SW480 (cell line): ENCODE measurements around the gene FRMD4A.

ENCODE experiments used
- DNase-seq: peaks from one replicate; pipeline ENCODE4 v3.0.0-alpha.2; 2016; ENCODE audit warnings: low spot score

The FRMD4A gene

DNA sequence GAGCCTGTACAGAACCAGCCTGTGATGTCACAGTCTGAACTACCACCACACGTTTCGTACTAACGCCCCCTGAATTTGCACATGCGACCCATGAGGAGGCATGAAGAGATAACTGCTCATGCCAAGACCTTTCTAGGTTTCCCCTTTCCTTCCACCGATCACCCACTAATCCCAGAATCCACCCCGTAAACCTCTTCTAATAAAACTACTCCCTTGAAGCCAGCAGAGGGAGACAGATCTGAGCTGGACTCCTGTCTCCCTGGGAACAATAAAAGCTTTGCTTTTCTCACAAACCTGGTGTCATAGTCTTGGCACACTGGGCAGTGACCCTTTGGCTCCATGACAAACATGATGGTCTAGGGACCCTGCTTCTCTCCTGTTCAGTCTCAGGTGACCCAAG, 144.5 kb downstream of the FRMD4A start:
- peak; percentile 43 for DNase-seq

DNA sequence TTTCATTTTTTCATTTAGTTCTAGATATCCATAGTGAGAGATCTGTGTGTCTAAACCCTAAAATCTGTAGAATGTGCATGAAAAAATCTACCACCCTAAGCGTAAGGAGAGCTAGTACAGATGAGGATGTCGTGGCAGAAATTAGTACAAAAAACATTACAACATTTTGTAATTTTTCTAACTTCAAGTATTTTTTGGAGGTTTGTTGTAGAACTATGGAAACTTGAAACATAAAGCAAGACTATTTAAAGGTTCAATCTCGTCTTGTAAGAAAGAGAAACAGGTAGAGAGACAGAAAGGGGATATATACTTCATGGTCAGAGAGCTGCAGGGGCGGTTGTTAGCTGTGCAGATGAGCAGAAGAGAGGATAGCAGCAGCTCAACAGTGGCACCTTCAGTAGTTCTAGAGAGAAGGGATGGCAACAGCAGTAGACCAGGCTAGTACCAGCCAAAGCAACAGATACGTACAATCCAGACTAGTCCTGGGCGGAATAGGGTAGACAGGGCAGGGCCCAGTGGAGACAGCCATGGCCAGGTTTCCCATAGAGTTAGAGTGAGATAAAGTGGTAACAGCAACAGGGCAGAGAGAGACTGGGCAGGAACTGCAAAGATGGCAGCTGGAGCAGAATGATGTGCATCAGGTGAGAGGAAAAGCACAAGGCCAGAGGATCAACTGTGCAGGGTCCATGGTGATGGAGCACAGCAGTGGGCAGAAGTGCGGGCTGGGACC, 145.2 kb downstream of the FRMD4A start:
- DNase-seq = peak; percentile 98

DNA sequence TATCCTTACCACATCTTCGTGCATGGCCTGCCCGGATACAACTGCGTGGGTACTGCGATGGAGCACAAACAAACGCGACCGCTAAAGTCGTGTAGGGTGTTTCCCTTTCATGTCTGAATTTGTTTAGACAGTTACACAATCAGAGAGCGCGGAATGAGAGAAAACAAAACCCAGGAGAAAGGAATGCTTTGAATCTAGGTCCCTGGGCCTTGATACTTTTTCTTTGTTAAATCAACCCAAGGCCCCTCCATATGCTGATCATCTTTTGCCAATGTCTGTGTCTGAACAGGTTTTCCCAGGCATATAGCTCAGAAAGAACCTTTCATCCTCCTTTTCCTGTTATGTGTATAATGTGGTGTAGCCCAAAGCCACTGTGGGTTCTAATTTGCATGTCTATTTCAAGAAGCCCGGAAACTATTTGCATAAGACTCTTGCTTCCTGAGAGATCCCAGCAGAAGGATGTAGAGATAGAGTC, 145.8 kb downstream of the FRMD4A start:
- peak; percentile 91 for DNase-seq

DNA sequence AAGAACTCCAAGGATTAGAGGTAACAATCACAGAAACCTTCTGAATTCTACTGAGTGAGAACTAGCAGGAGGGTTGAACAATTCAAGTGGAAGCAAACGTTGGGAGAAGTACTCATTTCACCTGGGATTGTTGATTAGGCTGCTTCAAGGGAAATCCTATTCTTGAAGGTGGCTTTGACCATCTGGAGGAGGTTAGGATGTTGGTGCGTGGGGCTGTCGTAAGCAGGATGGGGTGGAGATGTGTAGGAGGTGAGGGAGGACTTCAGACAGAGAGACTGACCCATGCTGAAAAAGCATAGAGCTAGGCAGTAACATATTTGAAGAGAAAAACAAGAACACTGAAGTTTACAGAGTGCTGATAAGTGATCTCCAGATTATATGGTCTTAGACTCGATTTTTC, 147.9 kb downstream of the FRMD4A start:
- DNase-seq = no peak

DNA sequence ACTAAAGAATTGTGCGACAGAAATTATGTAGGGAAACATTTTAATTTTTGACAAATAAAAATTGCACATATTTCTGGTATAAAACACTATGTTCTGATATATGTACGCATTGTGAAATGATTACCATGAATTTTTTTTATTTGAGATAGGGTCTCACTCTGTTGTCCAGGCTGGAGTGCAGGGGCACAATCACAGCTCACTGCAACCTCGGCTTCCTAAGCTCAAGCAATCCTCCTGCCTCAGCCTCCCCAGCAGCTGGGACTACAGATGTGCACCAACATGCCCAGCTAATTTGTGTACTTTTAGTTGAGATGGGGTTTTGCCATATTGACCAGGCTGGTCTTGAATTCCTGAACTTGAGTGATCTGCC, 149.2 kb downstream of the FRMD4A start:
- DNase-seq = no peak

DNA sequence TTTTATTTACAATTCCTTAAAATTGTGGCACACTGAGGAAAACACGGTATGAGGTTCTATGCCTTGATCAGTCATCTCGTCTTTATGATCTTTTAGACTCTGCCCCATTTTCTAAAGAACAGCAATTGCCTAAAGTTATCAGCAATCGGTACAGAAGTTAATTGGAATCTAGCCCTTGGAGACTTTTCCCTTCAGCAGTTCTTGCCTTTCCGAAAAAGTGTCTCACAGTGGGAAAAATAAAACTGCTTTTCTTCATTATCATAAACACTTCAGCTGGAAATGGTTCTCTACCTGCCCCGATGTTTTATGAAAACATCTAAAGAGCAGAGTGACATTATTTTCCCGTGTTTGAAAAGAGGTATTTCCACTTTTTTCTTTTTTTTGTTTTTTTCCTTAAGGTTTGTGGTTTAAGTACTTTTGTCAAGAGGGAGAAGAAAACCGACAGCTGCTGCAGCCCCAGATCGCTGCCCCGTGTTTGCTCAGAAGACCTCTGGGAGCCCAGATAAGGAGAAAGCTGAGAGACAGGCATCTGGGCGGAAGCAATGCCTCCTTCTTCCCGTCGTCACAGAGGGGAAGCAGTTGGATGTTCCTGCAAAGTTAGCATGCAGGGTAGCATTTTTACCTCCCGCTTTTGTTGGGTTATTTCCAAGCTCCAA, 149.7 kb downstream of the FRMD4A start:
- DNase-seq = no peak

DNA sequence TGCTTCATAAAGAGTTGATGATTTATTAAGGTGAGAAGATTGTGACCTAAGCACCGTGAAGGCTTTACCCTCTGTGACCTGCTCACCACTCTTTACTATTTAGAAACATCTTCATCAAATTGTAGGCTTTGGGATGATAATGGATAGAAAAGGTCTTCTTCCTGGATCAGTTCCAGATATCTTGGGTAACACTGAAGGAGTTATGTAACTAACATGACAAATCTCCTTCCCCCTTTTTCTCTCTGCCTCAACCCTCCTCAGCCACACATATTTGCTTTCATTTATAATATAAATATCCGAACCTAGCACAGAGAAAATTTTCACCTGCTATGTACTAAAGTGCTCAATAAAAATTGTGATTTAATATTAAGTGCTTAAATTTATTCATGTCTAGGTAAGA, 151.5 kb downstream of the FRMD4A start:
- DNase-seq = no peak

DNA sequence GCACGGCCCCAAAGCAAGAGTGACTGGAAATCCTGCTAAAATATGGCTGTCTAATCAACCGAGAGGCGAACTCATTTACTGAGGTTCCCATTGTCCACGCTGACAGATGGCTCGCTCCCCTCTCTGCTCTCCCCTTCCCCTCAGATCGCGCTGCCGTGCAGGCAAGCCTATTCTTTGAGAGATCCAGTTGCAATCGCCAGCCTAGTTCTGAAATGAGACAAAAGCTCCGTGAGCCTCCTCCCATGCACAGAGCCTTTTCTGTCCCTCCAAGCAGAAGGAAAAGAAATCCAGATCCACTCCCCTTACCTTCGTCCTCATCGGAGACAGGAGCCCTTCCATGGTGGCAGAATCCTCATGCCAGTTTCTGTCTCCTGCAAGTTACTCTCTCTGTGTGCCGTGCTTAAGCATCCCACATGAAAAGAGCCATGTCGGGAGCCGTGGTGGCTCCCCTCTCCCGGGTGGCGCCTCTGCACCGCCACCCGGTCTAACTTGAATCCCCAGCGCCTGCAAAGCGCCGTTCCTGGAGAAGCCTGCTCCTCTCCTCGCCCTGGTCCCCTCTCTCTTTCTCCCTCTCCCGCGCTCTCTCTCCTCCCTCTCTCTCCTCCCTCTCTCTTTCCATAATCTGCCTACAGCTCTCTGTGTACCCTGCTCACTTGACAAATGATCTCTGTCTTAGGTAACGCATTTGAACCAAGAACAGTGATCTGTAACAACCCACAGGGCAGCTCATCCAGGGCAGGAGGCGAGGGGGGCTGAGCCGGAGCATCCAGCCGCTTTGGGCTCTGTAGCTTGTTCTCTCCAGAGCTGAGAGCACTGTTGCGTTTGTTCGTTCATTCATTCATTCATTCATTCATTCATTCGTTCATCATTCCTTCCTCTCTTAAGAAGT, 156.8 kb downstream of the FRMD4A start:
- DNase-seq = peak; percentile 25

DNA sequence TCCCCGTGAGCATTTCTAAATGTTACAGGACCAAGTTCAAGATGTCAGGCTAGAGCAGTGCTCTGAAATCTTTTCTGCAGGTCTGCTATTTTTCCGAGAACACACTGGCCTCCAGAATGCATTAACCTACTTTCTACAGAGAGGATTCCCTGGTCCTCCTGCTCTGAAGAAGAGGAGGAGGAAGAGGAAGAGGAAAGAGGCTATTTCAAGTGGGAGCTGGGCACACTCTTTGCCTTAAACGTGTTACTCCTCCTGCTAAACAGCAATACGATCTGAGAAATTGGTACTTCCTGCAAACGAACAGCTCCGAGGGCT, 157.4 kb downstream of the FRMD4A start:
- no peak for DNase-seq

DNA sequence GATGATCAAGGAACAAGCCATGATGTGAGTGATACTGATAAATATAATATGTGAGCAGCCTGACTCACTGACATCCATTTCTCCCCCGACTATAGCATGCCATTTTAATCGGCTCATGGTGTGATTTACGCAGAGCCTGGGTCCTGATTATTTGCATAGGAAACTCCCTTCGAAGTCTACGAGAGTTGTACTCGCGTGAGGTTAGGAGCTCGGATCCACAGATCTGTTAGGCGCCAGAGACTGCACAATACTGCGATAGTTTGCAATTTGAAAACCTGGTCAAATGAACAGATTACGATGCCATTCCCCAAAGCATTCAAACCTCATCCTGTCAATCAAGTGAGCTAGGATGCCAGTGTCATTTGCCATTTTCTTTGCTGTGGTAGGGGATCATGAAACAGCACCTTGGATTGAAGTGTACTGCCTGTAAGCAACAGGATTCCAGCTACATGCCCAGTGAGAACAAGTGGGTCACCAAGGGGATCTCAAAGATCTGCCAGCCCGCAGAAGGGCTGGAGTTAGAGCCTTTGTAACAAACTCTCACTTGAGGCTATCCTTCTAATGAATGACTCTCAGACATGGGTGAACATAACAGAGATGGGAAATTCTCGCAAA, 158.3 kb downstream of the FRMD4A start:
- DNase-seq = no peak

DNA sequence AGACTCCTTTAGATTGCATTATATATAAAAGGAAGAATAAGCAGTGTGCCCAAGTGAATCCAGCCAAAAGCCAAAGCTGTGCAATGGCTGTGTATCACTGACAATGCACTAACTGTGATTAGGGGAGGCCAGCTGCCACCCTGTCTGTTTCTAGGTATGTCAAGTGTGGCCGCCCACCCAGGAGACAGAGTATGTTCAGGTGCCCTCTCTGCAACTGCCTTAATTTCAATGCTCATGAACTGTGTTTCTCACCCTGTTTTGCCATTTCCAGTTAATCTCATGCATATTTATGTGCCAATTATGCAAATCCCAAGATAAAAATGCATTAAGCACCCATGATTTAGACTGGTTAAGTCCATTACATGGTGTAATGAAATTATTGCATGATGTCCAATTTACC, 159.4 kb downstream of the FRMD4A start:
- DNase-seq = no peak

DNA sequence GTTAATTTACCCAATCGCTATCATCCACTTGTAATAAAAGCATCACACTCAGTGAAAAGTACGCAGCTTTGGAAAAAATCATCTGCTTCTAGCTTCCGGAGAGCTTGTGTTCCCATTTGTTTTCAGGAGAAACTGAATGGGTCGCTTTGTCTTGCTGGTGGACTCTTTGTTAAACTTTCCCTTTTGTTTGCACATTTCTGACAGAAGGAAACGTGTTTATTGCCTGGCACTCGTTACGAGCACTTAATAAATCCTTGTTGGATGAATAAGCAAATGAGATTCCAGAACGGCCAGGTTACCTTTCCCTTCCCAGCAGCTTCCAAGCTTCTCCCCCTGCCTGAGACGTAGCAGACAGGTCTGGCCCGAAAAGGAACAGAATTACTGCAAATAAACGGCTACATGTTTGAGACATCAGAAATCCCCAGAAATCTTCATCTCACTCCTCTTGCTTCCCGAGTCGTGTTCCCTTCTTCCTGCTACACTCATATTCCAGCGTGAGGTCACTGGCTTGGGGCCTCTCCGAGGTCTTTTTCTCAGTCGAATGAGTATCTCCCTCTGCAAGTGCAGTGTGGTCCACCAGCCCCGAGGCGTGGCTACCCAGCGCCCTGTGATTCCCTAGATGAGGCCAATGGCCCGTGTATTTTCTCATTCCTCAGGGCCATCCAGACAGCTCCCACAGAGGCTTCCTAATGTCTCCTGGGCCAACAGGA, 167.2 kb downstream of the FRMD4A start:
- no peak for DNase-seq

DNA sequence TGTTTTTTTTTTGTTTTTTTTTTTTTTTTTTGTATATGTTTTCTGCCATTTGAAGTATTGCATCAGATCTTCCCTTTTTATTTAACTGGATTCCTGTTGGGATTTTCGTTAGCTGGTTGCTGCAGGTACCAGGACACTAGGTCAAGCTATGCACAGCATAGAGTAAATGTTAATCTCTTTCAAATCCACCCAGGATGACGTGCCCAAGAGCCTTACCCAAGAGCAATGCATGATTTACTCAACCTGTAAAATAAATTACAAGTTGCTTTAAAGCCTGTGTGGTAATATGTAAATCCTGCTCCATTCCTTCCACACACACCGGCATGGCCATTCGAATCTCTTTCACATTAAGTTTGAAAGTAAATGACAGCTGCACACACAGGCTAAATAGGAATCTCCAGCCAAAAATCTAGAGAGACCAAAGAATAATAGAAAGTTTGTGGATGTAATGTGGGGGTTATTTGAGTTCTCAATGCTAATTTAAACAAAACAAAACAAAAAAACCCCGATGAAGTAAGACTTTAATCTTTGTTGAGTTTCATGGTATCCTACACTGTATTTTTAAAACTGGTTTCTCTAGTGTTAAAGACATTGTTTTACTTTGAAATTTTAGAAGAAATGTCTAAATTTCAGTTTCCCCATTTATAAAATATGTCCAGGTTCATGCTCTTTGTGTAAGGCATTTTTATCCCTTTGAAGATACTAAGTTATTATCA, 167.9 kb downstream of the FRMD4A start:
- no peak for DNase-seq

DNA sequence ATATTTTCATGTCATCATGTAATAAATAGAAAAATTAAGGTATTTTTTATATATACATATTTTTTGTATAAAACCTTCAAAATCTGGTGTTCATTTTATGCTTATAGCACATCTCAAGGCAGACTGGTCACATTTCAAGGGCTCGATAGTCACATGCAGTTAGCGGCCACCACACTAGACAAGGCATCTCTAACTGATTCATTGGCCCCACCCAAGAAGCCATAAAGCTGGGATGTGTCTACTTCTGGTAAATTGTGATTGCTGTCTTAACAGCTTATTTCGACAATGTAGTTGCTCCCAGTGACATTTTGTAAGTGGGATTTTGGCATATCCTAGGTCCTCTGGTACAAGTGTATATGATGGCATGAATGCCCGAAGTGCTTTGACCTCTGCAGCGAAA, 168.7 kb downstream of the FRMD4A start:
- DNase-seq = no peak

DNA sequence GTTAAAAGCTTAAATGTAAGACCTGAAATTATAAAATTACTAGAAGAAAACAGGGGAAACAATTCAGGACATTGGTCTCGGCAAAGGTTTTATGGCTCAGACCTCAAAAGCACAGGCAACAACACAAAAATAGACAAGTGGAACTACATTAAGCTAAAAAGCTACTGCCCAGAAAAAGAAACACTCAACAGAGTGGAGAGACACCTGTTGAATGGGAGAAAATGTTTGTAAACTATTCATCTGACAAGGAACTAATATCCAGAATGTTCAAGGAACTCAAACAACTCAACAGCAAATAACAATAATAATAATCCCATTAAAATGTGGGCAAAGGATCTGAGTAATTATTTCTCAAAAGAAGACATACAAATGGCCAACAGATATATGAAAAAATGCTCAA, 170.4 kb downstream of the FRMD4A start:
- DNase-seq = no peak

DNA sequence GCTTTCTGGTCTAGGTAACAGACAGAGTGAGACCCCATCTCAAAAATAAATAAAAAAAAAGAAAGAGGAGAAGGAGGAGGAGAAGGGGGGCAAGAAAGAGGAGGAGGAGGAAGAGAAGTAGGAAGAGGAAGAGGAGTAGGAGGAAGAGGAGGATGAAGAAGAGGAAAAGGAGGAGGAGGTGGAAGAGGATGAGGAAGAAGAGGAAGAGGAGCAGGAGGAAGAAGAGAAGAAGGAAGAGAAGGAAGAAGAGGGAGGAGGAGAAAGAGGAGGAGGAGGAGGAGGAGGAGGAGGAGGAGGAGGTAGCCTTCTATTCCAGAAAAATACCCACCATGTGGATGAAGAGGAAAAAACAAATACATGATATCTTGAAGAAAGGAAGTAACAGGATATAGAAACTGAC, 172.1 kb downstream of the FRMD4A start:
- DNase-seq = no peak

DNA sequence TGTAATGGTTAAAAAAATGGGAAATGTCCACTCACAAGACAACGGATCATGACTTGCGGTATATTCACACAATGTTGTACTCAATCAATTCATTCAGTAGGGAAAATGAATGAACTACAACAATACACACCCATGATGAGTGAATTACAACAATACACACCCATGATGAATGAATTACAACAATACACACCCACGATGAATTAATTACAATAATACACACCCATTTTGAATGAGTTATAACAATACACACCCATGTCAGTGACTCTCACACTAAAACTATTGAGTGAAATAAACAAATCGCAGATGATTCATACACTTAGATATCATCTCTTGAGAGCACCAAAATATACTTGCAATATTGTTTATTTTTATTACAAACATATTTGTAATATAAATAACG, 174.6 kb downstream of the FRMD4A start:
- DNase-seq = no peak

DNA sequence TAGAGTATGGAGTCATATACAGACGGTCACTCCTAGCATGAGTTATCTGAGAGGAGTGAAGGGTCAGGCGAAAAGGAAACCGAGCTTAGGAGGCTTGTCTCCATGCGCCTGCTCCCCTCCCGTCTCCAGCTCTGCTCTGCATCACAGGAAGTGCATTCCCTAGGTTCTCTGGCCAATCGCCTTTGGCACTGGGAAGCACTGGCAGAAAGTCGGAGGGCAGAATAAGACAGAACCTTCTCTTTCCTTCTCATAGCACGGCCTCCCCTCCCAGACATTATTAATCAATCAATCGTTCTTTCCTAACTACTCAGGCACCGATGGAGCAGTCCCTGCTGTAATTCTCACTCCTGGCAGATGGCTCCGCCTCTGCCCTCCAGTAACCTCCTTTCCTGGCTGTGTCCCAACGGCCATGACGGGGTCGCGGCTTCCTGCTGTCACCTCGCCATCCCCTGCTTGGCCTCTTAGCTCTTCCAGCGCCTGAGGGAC, 177.1 kb downstream of the FRMD4A start:
- no peak for DNase-seq

DNA sequence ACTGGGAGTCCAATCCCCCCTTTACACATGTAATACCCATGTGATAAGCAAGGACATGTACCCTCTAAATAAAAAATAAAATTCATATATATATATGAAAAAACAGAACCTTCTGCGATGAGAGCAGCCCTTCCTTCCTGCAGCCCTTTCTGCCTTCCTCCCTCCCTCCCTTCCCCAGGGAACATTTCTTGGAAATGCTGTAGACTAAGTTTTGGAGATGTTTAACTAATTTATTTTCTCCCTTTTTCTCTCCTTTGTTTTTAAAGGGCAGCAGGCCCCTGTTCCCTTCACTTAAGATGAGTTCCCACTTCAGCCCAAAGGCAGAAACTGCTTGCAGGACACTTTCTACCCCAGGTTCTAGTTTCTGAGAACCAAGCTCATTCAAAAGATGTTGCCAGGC, 179.2 kb downstream of the FRMD4A start:
- no peak for DNase-seq

DNA sequence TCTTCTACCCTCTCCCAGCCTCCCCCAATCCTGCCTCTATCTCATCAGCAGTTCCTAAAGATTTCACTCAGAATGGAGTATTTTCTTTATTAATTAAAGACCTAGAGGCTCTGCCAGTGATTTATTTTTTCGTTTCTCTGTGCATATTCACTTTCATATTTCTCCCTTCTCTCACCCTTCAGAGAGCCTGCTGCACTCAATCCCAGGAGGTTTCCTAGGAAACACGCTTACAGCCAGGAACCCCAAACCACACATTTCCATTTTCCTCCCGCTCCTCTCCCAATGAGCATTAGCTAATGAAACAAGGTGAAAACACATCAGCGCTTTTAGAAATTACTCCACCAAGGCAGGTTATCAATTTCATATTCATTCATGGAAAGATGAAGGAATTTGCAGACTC, 180.2 kb downstream of the FRMD4A start:
- no peak for DNase-seq

DNA sequence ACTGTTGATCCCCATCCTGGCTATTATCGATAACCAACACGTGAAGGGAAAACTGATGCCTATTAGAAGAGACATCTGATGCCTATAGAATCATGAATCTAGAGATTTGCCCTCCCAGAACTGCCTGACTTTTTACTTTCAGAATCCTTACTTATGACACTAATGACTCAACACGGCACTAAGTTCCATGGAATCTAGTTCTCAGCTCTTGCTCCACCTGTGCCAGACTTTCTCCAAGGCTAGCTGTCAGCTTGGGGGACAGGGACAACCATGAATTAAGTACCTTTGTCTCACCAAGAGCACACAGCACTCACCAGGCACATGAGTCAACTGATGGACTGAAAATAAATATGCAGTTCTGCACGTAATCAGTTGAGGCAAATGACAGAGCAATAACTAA, 184.2 kb downstream of the FRMD4A start:
- DNase-seq = no peak
